ENCODE measurements around the gene ZNRF3.
A peak's percentile ranks its signal among the peaks of the same experiment; 100 is the strongest.
"Not testable (repeated sequence)": the region's sequence is repeated elsewhere in the genome, so short reads cannot be mapped to it uniquely, and the experiment has no call there.

Gene ZNRF3

GRCh38 chr22:28905256-28905832 lies 22.0 kb downstream of the ZNRF3 start:
- Mint-ChIP-seq H3K4me3 (peak overlapping the region in 1 of 3 experiments; percentile 18), H3K9me3 (no peaks in the 10 kb centered on the region), H3K4me1 (peaks cover 72% of the 10 kb centered on the region), H3K36me3 (ENCODE audit: low read depth) (no peaks in the 10 kb centered on the region), H3K27ac (peak overlapping the region; percentile 90 to 96 (median 93)), H3K27me3 (ENCODE audit: low read depth) (no peaks in the 10 kb centered on the region)
- no peak for TF ChIP-seq CTCF (IDR thresholded peaks at IDR 0.05; ENCODE audit: unreplicated experiment in 3 of 3)

DNA sequence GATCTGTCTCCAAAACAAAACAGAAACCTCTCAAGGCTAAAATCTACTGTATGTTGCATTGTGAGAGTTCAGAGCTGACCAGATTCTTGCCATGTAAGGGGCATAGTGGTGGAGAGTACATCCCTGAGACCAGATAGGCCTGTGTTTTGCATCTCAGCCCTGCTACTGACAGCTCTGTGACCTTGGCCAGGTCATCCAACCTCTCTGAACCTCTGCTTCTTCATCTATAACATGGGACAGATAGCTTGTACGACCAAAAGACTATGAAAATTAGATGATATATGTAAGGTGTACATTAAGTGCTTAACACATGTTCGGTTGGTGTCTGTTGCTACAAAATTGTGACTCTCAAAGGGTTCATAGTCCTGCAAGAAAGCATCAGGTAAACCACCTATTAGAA lies 22.9 kb downstream of the ZNRF3 start:
- Mint-ChIP-seq H3K27me3 (ENCODE audit: low read depth) (no peaks in the 10 kb centered on the region), H3K9me3 (no peaks in the 10 kb centered on the region), H3K4me1 (peaks cover 76% of the 10 kb centered on the region), H3K27ac (peak overlapping the region; percentile 90 to 96 (median 93)), H3K4me3 (no peak overlapping the region), H3K36me3 (ENCODE audit: low read depth) (no peaks in the 10 kb centered on the region)
- TF ChIP-seq CTCF (IDR thresholded peaks at IDR 0.05; ENCODE audit: unreplicated experiment in 3 of 3), result no peak

- no peak overlapping the region for H3K4me3 Mint-ChIP-seq
- H3K27me3 Mint-ChIP-seq (ENCODE audit: low read depth), result no peaks in the 10 kb centered on the region
- no peaks in the 10 kb centered on the region for H3K9me3 Mint-ChIP-seq
- no peak for TF ChIP-seq CTCF (IDR thresholded peaks at IDR 0.05; ENCODE audit: unreplicated experiment in 3 of 3)
- peak overlapping the region; percentile 77 to 96 (median 90) for H3K27ac Mint-ChIP-seq
- H3K4me1 Mint-ChIP-seq, result peaks cover 86% of the 10 kb centered on the region
- H3K36me3 Mint-ChIP-seq (ENCODE audit: low read depth), result no peaks in the 10 kb centered on the region
Measured at GRCh38 chr22:28907311-28908008, 24.1 kb downstream of the ZNRF3 start.

GRCh38 chr22:28908810-28909209 lies 25.4 kb downstream of the ZNRF3 start:
- H3K9me3 Mint-ChIP-seq; H3K27me3 Mint-ChIP-seq (ENCODE audit: low read depth); H3K36me3 Mint-ChIP-seq (ENCODE audit: low read depth): not testable (repeated sequence)
- peaks cover 86% of the 10 kb centered on the region for H3K4me1 Mint-ChIP-seq
- H3K27ac Mint-ChIP-seq, result peak overlapping the region; percentile 70 to 96 (median 90)
- H3K4me3 Mint-ChIP-seq, result peak overlapping the region in 1 of 3 experiments; percentile 3

DNA sequence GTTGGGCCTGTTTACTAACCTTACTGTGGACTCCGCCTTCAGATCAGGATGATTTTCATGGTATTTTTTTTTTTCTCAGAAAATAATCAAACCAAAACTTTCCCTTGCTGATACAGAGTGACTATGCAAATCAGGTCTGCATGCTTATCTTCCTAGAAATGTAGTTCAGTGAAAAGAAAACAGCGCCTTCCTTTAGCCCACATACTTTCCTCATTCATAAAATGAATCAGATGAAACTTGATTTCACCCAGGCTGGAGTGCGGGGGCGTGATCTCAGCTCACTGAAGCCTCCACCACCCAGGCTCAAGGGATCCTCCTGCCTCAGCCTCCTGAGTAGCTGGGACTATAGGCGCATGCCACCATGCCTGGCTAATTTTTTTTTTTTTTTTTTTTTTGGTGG lies 26.0 kb downstream of the ZNRF3 start:
- H3K9me3 Mint-ChIP-seq, result no peaks in the 10 kb centered on the region

More for the DNA sequence above, 26.0 kb downstream of the ZNRF3 start:
- Mint-ChIP-seq H3K36me3 (ENCODE audit: low read depth) (no peaks in the 10 kb centered on the region), H3K27ac (peak overlapping the region; percentile 70 to 96 (median 90)), H3K4me1 (peaks cover 86% of the 10 kb centered on the region), H3K4me3 (no peak overlapping the region), H3K27me3 (ENCODE audit: low read depth) (no peaks in the 10 kb centered on the region)
- no peak for TF ChIP-seq CTCF (IDR thresholded peaks at IDR 0.05; ENCODE audit: unreplicated experiment in 3 of 3)

Data from nephron (organoid).